Measurements from ENCODE around the gene XPO6.

Gene XPO6

DNA sequence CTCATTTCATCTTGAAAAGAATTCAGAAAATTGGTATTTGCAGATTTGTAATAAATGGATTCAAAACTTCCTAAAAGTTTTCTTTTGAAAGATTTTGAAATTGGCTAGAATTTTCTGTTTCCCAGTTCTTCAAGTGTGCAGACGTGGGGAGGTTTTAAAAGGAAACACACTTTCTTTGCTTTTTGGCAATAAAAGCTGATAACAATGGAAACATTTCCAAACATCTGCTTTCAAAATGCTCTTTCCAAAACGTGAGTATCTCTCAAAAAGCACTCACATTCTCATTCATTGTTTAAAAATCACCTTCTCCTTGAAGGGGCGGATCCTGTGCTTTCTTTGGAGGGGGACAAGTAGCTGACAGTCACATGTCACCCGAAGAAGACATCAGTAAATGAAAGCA is 139.7 kb downstream of the XPO6 start:
- Histone ChIP-seq H3K9me3 (ENCODE audit: insufficient read depth, low read depth, low read length) (no peaks in the 10 kb centered on the region), H3F3A (ENCODE audit: low read depth) (no peaks in the 10 kb centered on the region), H3K9ac (ENCODE audit: low read depth, low read length, poor library complexity, severe bottlenecking) (no peak overlapping the region), H3K79me2 (ENCODE audit: insufficient read depth, low read length) (no peaks in the 10 kb centered on the region), H3K4me2 (ENCODE audit: low read depth, low read length, poor library complexity, severe bottlenecking) (no peak overlapping the region), H2AFZ (ENCODE audit: low read length) (no peak overlapping the region), H3K4me1 (ENCODE audit: insufficient read depth, low read length, poor library complexity, severe bottlenecking) (no peaks in the 10 kb centered on the region), H3K9me2 (replicated peaks; ENCODE audit: low read depth, low read length) (no peaks in the 10 kb centered on the region), H3K27me3 (ENCODE audit: insufficient read depth, low read length, poor library complexity, severe bottlenecking) (no peaks in the 10 kb centered on the region), H3K4me3 (ENCODE audit: low read length, poor library complexity, severe bottlenecking) (no peak overlapping the region), H3K36me3 (ENCODE audit: insufficient read depth, low read length) (no peaks in the 10 kb centered on the region), H4K20me1 (ENCODE audit: insufficient read depth, low read length, poor library complexity, severe bottlenecking) (no peaks in the 10 kb centered on the region)
- no peak for TF ChIP-seq EZH2phosphoT487 (IDR thresholded peaks at IDR 0.05; ENCODE audit: borderline replicate concordance)
- TF ChIP-seq CTCF (conservative IDR thresholded peaks at IDR 0.05; ENCODE audit: low read length): no peak

- H4K20me1 ChIP-seq (ENCODE audit: insufficient read depth, low read length, poor library complexity, severe bottlenecking): no peaks in the 10 kb centered on the region
- H3K4me3 ChIP-seq (ENCODE audit: low read length, poor library complexity, severe bottlenecking): no peak overlapping the region
- H2AFZ ChIP-seq (ENCODE audit: low read length): no peak overlapping the region
- TF ChIP-seq CTCF (conservative IDR thresholded peaks at IDR 0.05; ENCODE audit: low read length): no peak
- no peak for TF ChIP-seq EZH2phosphoT487 (IDR thresholded peaks at IDR 0.05; ENCODE audit: borderline replicate concordance)
- no peaks in the 10 kb centered on the region for H3F3A ChIP-seq (ENCODE audit: low read depth)
- H3K4me2 ChIP-seq (ENCODE audit: low read depth, low read length, poor library complexity, severe bottlenecking): no peak overlapping the region
- H3K36me3 ChIP-seq (ENCODE audit: insufficient read depth, low read length): no peaks in the 10 kb centered on the region
- H3K9ac ChIP-seq (ENCODE audit: low read depth, low read length, poor library complexity, severe bottlenecking): no peak overlapping the region
- H3K4me1 ChIP-seq (ENCODE audit: insufficient read depth, low read length, poor library complexity, severe bottlenecking): no peaks in the 10 kb centered on the region
- no peaks in the 10 kb centered on the region for H3K79me2 ChIP-seq (ENCODE audit: insufficient read depth, low read length)
- no peaks in the 10 kb centered on the region for H3K9me2 ChIP-seq (replicated peaks; ENCODE audit: low read depth, low read length)
- H3K27me3 ChIP-seq (ENCODE audit: insufficient read depth, low read length, poor library complexity, severe bottlenecking): no peaks in the 10 kb centered on the region
- H3K9me3 ChIP-seq (ENCODE audit: insufficient read depth, low read depth, low read length): no peaks in the 10 kb centered on the region
Measured at GRCh38 chr16:28069971-28070794, 141.6 kb downstream of the XPO6 start.

DNA sequence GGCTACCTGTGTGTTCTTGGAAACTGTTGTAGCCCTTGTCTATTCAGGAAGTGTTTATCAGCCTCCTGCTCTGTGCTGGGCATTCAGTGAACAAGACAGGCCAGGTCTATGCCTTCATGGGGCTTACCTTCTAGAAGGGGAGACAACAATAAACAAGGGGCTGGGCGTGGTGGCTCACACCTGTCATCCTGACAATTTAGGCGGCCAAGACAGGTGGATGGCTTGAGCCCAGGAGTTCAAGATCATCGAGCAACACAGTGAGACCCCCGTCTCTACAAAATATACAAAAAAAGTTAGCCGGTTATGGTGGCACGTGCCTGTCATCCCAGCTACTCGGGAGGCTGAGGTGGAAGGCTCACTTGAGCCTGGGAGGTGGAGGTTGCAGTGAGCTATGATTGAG is 142.8 kb downstream of the XPO6 start:
- H3K9ac ChIP-seq (ENCODE audit: low read depth, low read length, poor library complexity, severe bottlenecking): no peak overlapping the region
- H3K27me3 ChIP-seq (ENCODE audit: insufficient read depth, low read length, poor library complexity, severe bottlenecking): no peaks in the 10 kb centered on the region
- H3K4me2 ChIP-seq (ENCODE audit: low read depth, low read length, poor library complexity, severe bottlenecking): no peak overlapping the region
- H3K4me1 ChIP-seq (ENCODE audit: insufficient read depth, low read length, poor library complexity, severe bottlenecking): no peaks in the 10 kb centered on the region
- H3K9me2 ChIP-seq (replicated peaks; ENCODE audit: low read depth, low read length): no peaks in the 10 kb centered on the region
- H3K36me3 ChIP-seq (ENCODE audit: insufficient read depth, low read length): no peaks in the 10 kb centered on the region
- H3K4me3 ChIP-seq (ENCODE audit: low read length, poor library complexity, severe bottlenecking): no peak overlapping the region
- H3F3A ChIP-seq (ENCODE audit: low read depth): no peaks in the 10 kb centered on the region
- TF ChIP-seq EZH2phosphoT487 (IDR thresholded peaks at IDR 0.05; ENCODE audit: borderline replicate concordance) (no peak), CTCF (conservative IDR thresholded peaks at IDR 0.05; ENCODE audit: low read length) (no peak)
- no peaks in the 10 kb centered on the region for H4K20me1 ChIP-seq (ENCODE audit: insufficient read depth, low read length, poor library complexity, severe bottlenecking)
- H3K9me3 ChIP-seq (ENCODE audit: insufficient read depth, low read depth, low read length): no peaks in the 10 kb centered on the region
- H3K79me2 ChIP-seq (ENCODE audit: insufficient read depth, low read length): no peaks in the 10 kb centered on the region
- no peak overlapping the region for H2AFZ ChIP-seq (ENCODE audit: low read length)
